OCI-LY3 (cell line): ENCODE data around the gene CXorf65.

Experiments
- H2AFZ ChIP-seq: fragments of 200-600, 300-600 bp; shearing (Covaris generic); 2 replicates; pipeline ENCODE4 v1.6.0; 2014; ENCODE audit warnings: antibody characterized with exemption, low read depth, low read length
- H3K27ac ChIP-seq: fragments of 200-600, 300-600 bp; sonication (generic); 2 replicates; pipeline ENCODE4 v1.5.1; 2014; ENCODE audit warnings: mild to moderate bottlenecking, low read length, moderate library complexity, mixed read lengths
- H3K27me3 ChIP-seq: fragments of 200-600, 300-600 bp; sonication (generic); 2 replicates; pipeline ENCODE4 v1.6.1; 2014; ENCODE audit warnings: low read depth, low read length, mixed read lengths
- H3K36me3 ChIP-seq: fragments of 200-600, 300-600 bp; sonication (generic); replicated peaks from 2 replicates; pipeline ENCODE3; 2014; ENCODE audit warnings: low read depth, low read length, mixed read lengths
- H3K4me1 ChIP-seq: fragments of 300-600, 200-600 bp; sonication (generic); 2 replicates; pipeline ENCODE4 v1.6.1; 2014; ENCODE audit warnings: low read length, mixed read lengths
- H3K4me2 ChIP-seq: fragments of 200-600, 300-600 bp; sonication (generic); 2 replicates; pipeline ENCODE4 v1.6.1; 2014; ENCODE audit warnings: low read length, mixed read lengths
- H3K4me3 ChIP-seq: fragments of 300-600, 200-600 bp; sonication (generic); 2 replicates; pipeline ENCODE4 v1.5.1; 2014; ENCODE audit warnings: antibody characterized with exemption, mild to moderate bottlenecking, low read length, moderate library complexity
- H3K79me2 ChIP-seq: fragments of 300-600, 200-600 bp; shearing (Covaris generic); 2 replicates; pipeline ENCODE4 v1.6.1; 2014; ENCODE audit warnings: mild to moderate bottlenecking, low read length, mixed read lengths
- H3K9ac ChIP-seq: fragments of 300-600, 200-600 bp; shearing (Covaris generic); 2 replicates; pipeline ENCODE4 v1.6.0; 2014; ENCODE audit warnings: mild to moderate bottlenecking, low read length, moderate library complexity
- H3K9me3 ChIP-seq: fragments of 200-600, 300-600 bp; shearing (Covaris generic); 2 replicates; pipeline ENCODE4 v1.6.1; 2014; ENCODE audit warnings: low read length, mixed read lengths; ENCODE audit not compliant: insufficient read depth
- H4K20me1 ChIP-seq: fragments of 200-600, 300-600 bp; sonication (generic); 2 replicates; pipeline ENCODE4 v1.6.1; 2016; ENCODE audit warnings: low read length, mixed read lengths; ENCODE audit not compliant: insufficient read depth
- EZH2phosphoT487 ChIP-seq: fragments of 200-600 bp; shearing (Covaris generic); IDR thresholded peaks from 2 replicates; pipeline ENCODE4 v1.6.1; 2018; ENCODE audit warnings: antibody characterized with exemption, mixed run types, low read depth
- TF ChIP-seq, protein P1 (sequence below): fragments of 200-600, 300-600 bp; sonication (generic); IDR thresholded peaks from 2 replicates; pipeline ENCODE4 v1.5.1; 2014; ENCODE audit warnings: antibody characterized with exemption, low read length, low read depth

CXorf65 gene

DNA sequence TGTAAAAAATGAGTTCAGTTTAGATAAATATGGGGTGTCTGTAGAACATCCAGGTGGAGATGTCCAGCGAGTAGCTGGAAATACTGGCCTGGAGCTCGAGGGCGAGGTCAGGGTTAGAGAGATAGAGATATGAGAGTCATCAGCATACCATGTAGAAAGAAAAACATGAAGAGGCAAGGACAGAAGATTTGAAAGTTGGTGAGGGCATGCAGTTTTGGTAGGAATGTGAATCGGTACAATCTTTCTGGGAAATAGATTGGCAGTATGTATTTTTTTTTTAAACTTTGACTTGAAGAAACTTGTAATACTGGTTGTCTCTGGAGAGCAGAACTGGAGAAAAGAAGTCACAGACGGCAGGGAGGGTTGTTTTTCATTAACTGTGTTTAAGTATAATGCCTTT lies 36.0 kb downstream of the CXorf65 start:
- no peak overlapping the region for H3K27ac ChIP-seq
- H3K79me2 ChIP-seq = peaks cover 20% of the 10 kb centered on the region
- no peaks in the 10 kb centered on the region for H3K9me3 ChIP-seq
- TF ChIP-seq, protein P1, sequence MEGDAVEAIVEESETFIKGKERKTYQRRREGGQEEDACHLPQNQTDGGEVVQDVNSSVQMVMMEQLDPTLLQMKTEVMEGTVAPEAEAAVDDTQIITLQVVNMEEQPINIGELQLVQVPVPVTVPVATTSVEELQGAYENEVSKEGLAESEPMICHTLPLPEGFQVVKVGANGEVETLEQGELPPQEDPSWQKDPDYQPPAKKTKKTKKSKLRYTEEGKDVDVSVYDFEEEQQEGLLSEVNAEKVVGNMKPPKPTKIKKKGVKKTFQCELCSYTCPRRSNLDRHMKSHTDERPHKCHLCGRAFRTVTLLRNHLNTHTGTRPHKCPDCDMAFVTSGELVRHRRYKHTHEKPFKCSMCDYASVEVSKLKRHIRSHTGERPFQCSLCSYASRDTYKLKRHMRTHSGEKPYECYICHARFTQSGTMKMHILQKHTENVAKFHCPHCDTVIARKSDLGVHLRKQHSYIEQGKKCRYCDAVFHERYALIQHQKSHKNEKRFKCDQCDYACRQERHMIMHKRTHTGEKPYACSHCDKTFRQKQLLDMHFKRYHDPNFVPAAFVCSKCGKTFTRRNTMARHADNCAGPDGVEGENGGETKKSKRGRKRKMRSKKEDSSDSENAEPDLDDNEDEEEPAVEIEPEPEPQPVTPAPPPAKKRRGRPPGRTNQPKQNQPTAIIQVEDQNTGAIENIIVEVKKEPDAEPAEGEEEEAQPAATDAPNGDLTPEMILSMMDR = no peak
- no peak for TF ChIP-seq EZH2phosphoT487
- no peaks in the 10 kb centered on the region for H4K20me1 ChIP-seq
- peaks cover 11% of the 10 kb centered on the region for H3K4me1 ChIP-seq
- H3K27me3 ChIP-seq = peaks cover 10% of the 10 kb centered on the region; the same call in 1 of the 2 replicates
- no peak overlapping the region for H3K9ac ChIP-seq
- H3K4me3 ChIP-seq = no peak overlapping the region
- H3K4me2 ChIP-seq = no peak overlapping the region
- 0 out of 2 replicates have a peak overlapping the region, but pooled peaks have one; percentile 49 for H2AFZ ChIP-seq
- H3K36me3 ChIP-seq = no peaks in the 10 kb centered on the region

DNA sequence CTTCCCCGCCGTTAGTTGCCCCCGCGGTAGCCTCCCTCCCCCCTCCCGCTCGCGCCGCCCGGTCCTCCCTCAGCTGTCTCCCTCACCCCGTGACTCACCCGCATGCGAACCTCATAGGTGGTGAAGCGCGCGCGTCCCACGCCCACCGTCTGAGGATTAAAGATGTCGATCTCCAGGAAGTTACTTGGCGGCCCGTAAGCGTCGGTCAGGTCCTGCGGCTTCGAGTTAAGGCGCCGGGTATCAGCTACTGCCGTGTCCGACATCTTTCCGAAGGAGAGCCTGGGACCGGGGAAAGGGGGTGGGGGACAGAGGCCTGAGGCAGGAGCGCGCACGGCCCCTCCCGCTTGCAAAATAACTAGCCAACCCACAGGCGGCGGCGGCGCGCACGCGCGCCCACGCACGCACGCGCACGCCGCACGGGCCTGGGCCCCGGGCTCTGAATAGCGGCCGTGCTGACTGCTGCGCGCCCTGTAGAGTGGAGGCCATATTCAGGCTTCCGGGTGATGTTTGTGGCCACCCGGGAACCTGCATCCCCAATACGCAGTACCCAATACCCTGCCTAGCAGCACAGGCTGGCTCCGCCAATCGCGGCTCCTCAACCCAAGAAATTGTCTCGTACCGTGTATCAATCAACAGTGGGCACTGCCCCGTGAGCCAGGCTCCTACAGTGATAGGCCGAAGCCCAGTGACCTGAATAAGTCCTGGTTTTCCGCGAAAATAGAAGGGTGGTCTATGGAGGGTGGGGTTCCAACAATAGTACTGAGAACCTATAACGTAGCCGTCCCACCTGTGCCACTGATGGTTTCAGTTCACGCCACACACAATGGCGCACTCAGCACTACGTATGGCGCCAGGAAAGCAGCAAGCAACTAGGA lies 38.3 kb downstream of the CXorf65 start, which contains the start of gene SNX12:
Gene SNX12, minus strand, starts transcription at position 291 of the 875 bp plus-strand sequence. Its CDS starts 28 bp downstream, at position 263.
- Histone ChIP-seq H3K4me1 (peaks cover 11% of the 10 kb centered on the region), H3K4me3 (peak within 1 kb of the TSS; percentile 99), H3K4me2 (peak within 1 kb of the TSS; percentile 91), H3K9ac (peak within 1 kb of the TSS; percentile 92), H4K20me1 (no peaks in the 10 kb centered on the region), H3K9me3 (no peaks in the 10 kb centered on the region), H2AFZ (peak within 1 kb of the TSS; percentile 97), H3K27me3 (no peaks in the 10 kb centered on the region), H3K27ac (peak within 1 kb of the TSS; percentile 61), H3K36me3 (no peaks in the 10 kb centered on the region), H3K79me2 (peaks cover 27% of the 10 kb centered on the region)
- TF ChIP-seq, protein P1 = no peak
- no peak for TF ChIP-seq EZH2phosphoT487

DNA sequence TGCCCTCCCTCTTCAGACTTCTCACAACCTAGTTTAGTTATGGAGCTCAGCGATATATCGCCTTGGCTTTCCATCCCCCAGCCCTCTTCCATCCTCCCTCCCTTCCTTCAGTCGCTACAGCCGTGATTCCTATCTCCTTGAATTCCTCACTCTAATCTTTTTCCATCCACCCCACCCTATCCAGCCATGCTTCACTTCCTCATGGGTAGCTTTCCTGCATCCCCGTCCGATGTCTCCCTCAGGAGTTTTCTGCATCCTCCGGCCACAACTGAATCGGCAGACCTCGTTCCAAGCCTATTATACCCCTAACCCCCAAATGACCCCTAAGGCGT lies 38.9 kb downstream of the CXorf65 start:
- Histone ChIP-seq H3K9me3 (no peaks in the 10 kb centered on the region), H3K27ac (peak overlapping the region; percentile 53), H3K36me3 (no peaks in the 10 kb centered on the region), H3K79me2 (peaks cover 27% of the 10 kb centered on the region), H3K4me1 (peaks cover 11% of the 10 kb centered on the region), H3K9ac (peak overlapping the region; percentile 80), H3K4me2 (peak overlapping the region; percentile 86), H2AFZ (peak overlapping the region; percentile 88), H3K27me3 (no peaks in the 10 kb centered on the region), H3K4me3 (peak overlapping the region; percentile 95), H4K20me1 (no peaks in the 10 kb centered on the region)
- TF ChIP-seq EZH2phosphoT487 = no peak
- TF ChIP-seq, protein P1 = no peak

DNA sequence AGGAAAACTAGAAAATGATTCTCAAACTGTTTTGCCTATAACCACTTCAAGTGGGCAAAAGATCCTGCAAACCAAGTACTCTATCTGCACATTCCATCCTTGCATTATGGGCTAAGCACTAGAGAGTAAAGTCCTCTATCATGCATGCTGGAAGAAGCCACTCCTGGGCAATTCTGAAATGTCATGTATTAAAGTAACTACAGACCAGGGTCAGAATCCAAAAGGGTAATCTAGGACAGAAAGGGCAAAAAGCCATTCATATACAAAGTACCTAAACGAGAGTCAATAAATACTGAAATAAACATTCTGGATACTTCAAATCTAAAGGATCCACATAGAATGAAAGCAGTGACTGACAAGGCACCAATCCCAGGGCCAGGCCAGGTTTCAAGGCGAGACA lies 39.5 kb downstream of the CXorf65 start:
- Histone ChIP-seq H3K36me3 (no peaks in the 10 kb centered on the region), H3K9ac (peak overlapping the region; percentile 80), H3K4me2 (peak overlapping the region; percentile 86), H3K79me2 (peaks cover 27% of the 10 kb centered on the region), H3K27me3 (no peaks in the 10 kb centered on the region), H3K9me3 (no peaks in the 10 kb centered on the region), H3K4me3 (peak overlapping the region; percentile 95), H4K20me1 (no peaks in the 10 kb centered on the region), H3K4me1 (peaks cover 11% of the 10 kb centered on the region), H2AFZ (no peak overlapping the region), H3K27ac (no peak overlapping the region)
- TF ChIP-seq EZH2phosphoT487 = no peak
- TF ChIP-seq, protein P1 = no peak
